GM21825 (cell line): ENCODE data around the gene AVL9.
"Not testable (repeated sequence)": the region's sequence is repeated elsewhere in the genome, so short reads cannot be mapped to it uniquely, and the experiment has no call there.

Experiments used
- ATAC-seq: cut with Tn5 transposase; IDR thresholded peaks from one replicate; pipeline ENCODE4 v1.9.1; 2021; ENCODE audit warnings: mild to moderate bottlenecking, moderate library complexity; ENCODE audit not compliant: unreplicated experiment

AVL9 gene

DNA sequence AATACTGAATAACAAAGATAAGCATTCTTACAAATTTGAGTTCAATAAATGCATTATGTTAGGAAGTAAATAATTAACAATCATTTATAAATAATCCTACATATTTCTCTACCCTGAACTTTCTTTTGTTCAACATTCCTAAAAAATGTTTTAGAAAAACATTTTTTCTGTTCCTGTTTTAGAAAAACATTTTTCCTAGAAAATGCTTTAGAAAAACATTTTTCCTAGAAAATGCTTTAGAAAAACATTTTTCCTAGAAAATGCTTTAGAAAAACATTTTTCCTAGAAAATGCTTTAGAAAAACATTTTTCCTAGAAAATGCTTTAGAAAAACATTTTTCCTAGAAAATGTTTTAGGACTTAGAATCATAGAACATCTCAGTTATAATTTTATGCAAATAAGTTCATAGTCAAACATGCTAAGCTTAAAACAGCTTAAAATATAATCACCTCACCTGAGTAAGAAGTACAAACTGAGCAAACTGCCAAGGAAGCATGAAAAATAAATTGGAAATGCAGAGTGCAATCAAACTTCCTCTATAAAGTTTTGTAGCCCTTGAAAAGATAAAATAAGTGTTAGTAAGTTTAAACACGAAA is 139.6 kb downstream of the AVL9 start:
- ATAC-seq = not testable (repeated sequence)

DNA sequence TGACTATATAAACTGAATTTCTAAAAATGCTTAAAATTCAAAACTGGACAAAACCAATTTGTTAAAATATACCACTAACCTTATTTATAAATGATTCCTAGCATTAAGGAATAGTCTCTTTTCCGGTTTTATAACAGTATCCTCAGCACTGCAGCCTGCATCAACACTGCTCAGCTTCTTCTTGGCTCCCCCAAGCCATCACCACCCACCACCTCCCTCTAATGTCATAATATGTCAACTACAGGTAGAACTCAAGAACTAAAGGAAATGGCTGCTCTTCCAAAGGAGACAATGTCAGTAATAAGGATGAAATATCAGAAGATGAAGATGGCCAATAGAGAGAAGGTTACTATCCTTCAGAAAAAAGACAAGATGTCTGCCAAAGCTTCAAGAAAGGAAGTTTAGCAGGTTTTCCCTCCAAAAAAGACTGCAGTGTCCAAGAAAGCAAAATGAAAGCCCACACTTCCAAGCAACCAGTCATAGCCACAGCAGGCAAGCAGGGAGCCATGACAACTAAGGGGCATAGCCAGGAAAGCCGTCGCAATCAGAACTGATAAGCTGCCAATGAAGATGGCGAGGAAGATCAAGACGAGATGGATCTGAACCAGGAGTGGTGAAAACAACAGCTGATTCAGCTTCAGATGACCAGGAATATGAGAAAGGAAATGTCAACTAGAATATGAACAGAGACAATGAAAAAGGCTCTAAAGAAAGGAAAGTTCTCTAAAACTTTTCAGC is 141.6 kb downstream of the AVL9 start:
- ATAC-seq = not testable (repeated sequence)

DNA sequence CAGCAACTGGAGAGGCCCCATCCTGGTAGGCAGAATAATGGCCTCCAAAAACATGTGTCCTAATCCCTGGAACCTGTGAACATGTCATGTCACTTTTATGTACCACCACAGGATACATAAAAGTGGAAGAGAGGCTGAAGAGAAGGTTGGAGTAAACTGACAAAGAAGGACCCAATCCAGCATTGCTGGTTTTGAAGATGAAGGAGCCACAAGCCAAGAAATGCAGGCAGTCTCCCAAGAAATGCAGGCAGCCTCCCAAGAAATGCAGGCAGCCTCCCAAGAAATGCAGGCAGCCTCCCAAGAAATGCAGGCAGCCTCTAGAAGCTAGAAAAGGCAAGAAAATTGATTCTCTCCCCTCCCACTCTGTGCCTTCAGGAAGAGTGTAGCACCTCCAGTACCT is 142.3 kb downstream of the AVL9 start:
- ATAC-seq = not testable (repeated sequence)
